CD4-positive, alpha-beta T cell treated with Interleukin-15 for 4 hours (primary cell): ENCODE measurements around the gene NTN4.
"Not testable (repeated sequence)": the region's sequence is repeated elsewhere in the genome, so short reads cannot be mapped to it uniquely, and the experiment has no call there.

Source experiments
- DNase-seq: peaks from one replicate; pipeline ENCODE4 v3.0.0-alpha.2; 2020; ENCODE audit warnings: low spot score

Gene NTN4

DNA sequence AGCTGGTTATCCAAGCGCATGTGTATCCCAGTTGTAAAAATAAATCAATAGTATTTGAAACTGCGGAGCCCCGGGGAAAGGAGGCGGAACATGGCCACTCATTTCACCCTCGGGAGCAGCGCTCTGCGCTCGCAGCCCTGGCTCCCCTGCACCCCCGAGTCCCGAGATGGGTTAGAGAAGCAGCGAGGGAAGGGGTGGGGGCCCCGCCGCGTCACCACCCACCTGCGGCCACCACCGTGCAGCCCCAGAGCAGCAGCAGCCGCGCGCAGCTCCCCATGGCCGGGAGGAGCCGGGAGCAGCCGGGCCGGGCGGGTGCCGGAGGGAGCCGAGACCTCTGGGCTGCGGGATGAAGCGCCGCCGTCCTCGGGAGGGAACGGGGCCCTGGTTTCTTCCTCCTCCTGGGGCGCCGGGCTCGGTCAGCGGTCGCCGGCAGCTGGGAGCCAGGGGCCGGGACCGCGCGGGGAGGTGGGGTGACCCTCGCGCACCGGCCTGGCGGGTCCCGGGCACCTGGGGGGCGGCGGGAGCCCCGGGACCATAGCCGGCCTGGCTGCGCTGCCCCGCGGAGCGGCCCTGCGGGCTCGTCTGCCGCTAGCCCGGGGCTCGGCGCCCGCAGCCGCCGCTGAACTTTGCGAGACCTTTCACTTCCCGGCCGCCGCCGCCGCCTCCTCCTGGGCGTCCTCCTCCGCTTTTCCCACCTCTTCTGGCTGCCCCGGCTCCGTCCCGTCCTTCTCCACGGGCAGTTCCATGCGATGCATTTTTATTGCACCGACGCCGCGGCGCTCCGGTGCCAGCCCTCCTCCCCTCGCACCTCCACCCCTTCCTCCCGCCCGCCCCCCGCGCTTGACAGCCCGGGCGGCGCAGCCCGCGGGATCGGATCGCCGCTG, at the start of gene NTN4:
Gene NTN4, minus strand, starts transcription at position 732 of the 884 bp plus-strand sequence. Its CDS starts 455 bp downstream, at position 277.
- no peak for DNase-seq

DNA sequence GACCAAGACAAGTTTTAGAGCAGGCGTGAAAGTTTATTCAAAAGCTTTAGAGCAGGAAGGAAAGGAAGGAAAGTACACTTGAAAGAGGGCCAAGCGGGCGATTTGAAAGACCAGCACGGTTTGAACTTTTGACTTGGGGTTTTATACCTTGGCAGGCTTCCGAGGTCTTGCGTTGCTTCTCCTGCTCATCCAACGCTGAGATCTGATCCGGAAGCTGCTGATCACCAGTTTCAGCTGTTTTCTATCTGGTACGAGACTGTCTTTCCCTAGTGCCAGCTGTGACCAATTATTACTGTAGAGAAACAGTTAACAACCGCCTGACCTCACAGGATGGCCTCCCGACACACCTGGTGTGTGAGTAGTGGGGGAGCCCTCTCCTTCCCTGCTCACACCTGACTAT, 47.6 kb upstream of the NTN4 start:
- no peak for DNase-seq

DNA sequence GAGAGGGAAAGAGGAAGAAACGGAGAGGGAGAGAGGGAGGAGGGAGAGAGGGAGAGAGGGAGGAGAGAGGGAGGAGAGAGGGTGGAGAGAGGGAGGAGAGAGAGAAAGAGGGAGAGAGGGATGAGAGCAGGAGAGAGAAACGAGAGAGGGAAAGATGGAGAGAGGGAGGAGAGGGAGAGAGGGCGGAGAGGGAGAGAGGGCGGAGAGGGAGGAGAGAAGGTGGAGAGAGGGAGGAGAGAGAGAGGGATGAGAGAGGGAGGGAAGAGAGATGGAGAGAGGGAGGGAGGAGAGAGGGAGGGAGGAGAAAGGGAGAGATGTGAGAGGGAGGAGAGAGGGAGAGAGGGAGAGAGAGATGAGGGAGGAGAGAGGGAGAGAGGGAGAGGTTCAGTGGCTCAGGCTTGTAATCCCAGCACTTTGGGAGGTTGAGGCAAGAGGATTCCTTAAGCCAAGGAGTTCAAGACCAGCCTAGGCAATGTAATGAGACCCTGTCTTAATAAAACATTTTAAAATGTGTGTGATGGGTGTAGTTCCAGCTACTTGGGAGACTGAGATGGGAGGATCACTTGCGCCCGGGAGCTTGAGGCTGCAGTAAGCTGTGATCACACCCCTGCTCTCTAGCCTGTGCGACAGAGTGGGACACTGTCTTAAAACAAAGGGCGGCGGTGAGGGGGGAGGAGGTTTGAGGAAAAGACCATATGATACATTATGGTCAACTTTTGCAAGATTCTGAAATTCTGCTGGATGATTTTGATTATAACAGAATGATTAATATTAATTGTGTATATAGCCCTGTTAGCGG, 46.9 kb upstream of the NTN4 start:
- DNase-seq, result no peak

DNA sequence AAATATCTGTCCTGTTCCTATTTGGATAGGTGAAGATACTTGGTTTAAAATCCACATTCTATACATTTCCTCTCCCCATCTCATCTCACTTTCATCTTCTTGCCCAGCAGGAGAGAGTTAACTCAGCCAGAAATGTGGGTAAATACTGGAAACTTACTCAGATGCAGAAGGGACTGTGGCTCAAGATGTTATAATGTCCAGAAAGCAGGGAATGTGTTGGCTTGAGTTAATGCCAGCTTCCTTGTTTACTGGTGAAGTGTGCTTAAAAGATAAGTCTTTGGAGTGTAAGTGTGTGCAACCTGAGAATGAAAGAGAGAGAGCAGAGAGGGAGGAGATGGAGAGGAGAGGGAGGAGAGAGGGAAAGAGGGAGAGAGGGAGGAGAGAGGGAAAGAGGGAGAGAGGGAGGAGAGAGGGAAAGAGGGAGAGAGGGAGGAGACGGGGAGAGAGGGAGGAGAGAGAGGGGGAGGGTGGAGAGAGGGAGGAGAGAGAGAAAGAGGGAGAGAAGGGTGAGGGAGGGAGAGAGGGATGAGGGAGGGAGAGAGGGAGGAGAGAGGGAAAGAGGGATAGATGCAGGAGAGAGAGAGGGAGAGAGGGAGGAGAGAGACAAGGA, 46.2 kb upstream of the NTN4 start:
- DNase-seq, result no peak

DNA sequence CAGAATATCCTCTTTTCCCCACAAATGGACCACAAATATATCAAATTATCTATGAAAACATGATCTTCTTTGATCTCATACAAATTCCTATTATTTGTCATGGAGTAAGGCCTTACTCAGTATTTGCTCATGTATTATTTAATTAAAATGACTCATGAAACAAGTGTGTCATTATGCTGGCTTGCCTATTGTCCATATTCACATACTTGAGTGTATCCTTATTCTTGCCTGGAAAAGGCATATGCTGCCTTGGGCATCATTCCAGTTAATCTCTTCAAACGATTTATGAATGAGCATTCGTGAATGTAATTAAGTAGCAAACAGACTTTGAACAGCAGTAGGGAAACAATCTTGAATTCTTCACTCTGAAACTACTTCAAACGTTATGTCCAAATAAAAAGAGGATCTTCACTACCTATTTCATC, 45.6 kb upstream of the NTN4 start:
- DNase-seq, result no peak

DNA sequence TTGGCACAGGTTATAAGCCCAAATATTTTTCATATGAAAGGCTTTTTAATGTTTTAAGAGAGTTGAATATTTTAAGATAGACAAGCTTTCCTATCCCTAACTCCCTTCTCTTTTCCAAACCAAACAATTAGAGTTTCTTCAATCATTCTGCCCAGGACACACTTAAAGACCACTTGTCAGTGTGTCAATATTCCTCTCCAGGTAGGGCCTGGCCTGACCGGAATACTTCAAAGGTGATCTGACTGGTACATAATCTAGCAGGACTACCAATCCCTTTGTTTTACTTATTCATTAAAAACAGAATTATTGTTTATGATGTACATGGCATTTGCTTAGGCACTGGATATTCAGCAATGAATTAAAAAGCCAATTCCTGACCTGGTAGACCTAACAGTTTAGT, 44.0 kb upstream of the NTN4 start:
- no peak for DNase-seq

DNA sequence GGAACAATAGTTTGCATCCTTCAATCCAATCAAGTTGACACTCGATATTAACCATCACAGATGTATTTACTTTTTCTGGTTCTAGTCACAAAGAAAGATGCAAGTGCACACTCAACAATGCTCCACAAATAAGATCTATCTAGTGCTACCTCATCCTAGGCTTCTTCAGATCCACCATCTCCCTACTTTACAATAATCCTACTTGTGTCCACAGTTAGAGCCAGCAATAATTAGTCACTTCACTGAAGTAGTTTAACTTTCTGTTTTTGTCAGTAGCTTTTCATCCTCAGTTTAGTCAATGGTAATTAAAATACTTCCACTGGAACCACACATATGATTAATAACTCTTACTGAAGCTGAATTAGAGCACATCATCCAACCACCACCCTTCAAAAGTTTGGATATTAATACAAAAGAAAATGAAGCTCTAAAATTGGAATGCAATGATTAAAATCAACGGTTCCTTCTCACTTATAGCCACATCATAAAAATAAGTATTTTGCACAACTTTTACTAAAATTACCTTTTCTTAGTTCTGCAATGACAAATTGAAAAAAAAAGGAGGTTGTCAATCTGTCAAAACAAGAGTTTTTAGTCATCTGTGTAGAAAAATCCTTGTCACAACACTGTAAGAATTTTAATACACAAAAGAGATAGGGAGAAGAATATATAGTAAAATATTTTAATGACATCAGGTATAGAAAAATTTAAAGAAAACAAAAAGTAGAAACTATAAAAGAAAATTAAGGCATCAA, 39.9 kb upstream of the NTN4 start:
- DNase-seq, result no peak

DNA sequence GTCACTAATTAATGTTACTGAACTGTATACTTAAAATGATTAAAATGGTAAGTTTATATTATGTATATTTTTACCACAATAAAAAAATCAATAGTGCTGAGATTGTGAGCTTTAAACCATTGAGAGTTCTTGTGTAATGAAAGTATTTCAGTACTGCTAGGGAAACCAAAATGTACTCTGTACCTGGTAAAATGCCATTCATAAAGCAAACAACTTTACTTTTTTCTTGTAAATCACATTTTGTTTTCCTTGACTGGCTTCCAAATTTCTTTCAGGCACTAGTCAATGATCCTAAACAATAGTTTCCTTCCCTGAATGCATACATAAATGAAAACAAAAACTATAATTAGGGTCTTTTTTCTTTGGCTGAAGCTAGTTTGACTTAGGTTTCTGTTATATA, 38.8 kb upstream of the NTN4 start:
- DNase-seq, result no peak

DNA sequence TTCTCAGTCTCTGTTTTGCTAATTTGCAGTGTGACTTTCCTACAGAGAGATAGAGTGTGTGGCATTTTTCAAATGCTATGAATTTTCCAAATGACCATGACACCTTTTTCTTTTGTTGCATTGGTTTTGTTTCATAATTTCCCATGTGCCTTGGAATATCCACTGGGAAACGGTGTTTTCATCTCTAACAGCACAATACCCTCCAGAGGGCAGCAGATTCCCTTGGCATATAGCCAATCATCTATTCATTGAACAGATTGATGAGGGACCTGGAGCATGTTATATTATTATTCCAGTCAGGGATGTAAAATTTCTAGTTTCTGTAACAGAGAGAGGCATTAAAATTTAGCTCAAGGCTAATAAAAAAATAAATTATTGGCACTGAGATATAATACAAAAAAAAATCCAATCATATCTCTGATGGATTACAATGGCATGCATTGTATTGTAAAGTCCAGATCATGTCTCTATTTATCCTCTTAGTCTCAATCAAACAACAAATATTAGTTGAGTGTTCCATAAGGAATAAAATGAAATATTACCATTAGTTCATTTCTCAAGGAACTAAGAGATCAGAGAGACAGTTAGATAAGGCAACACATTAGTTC, 29.6 kb upstream of the NTN4 start:
- DNase-seq, result no peak

DNA sequence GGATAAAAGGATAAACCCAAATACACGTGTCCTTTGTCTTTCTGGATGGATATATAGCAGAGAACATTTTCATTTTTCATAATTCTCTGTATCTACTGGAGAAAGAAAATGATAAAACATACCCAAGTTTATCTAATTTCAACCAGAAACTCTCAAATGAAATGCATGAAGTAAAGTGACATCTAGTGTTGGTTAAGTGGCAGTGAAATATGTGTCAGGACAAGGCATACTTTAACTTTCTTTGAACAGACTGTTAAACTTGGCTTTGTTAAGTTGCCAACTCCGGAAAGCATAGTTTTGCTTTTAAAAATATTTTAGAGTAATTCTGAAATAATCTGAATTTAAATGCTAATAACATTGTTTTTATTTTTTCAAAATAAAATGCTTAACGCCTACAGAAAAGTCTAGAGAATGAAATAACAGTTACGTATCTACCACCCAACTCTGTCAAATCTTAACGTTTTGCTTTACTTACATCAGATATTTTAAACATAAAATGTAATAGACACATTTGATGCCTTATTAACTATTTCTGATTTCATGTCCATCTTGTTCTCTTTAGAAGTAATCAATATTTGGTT, 25.2 kb upstream of the NTN4 start:
- DNase-seq, result peak; percentile 2

DNA sequence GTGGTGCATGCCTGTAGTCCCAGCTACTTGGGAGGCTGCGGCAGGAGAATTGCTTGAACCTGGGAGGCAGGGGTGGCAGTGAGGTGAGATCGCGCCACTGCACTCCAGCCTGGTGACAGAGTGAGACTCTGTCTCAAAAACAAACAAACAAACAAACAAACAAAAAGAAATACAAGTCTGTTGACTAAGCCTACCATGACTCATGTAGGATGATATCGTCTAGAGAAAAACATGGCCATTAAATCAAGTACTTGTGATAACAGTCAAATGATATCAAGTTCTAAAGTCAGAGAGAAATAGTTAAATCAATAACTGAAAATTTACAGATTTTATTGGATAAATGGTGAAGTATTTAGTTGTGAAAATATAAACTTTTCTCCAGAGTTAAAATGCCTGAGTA, 21.6 kb upstream of the NTN4 start:
- DNase-seq, result not testable (repeated sequence)

DNA sequence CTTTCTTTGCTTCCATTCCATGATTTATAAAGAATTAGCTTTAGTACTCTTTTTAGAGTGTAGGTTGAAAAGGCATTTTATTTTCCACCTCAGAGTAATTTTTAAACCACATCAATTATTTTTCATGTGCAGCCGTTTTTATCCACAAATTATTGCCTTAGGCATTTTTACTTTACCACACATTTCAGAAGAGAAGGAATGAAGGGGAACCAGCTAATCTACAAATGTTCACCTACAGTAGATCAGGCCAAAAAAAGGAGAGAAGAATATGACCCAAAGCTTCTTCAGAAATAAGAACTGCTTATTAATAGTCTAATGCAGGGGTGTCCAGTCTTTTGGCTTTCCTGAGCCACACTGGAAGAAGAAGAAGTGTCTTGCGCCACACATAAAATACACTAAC, 19.8 kb upstream of the NTN4 start:
- DNase-seq, result no peak

DNA sequence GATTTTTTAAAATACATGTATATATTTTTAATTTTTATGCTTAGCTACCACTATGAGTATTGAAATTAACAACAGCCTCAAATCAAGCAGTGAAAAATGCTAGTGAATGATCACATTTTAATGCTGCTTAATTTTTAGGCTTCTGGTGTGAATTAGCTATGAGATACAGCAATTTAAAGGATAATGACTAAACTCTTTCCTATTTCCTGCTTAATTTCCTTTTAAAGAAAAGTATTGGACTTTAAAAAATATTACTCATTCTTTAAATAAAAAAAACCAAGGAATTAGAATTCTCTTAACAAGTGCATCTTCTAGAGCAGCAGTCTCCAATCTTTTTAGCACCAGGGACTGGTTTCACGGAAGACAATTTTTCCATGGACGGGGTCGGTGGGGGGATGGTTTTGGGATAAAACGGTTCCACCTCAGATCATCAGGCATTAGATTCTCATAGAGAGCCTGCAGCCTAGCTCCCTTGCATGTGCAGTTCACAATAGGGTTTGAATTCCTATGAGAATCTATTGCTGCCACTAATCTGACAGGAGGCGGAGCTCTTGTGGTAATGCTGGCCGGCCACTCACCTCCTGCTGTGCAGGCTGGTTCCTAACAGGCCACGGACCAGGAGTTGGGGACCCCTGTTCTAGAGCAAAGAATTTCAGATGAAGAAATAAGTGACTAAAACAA, 18.6 kb upstream of the NTN4 start:
- no peak for DNase-seq

DNA sequence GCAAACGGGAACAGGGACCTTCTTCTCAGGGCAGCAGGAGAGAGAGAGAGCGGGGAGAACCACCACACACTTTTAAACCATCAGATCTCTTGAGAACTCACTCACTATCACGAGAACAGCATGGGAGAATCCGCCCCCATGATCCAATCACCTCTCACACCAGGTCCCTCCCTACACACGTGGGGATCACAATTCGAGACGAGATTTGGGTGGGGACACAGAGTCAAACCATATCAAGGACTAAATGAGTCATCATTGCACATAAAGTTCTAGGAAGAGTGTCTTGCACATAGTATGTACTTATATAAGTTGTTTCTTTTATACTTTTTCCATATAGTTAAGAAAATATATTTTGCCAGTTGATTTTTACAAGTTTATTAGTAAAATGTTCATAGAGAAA, 17.6 kb upstream of the NTN4 start:
- DNase-seq, result no peak

DNA sequence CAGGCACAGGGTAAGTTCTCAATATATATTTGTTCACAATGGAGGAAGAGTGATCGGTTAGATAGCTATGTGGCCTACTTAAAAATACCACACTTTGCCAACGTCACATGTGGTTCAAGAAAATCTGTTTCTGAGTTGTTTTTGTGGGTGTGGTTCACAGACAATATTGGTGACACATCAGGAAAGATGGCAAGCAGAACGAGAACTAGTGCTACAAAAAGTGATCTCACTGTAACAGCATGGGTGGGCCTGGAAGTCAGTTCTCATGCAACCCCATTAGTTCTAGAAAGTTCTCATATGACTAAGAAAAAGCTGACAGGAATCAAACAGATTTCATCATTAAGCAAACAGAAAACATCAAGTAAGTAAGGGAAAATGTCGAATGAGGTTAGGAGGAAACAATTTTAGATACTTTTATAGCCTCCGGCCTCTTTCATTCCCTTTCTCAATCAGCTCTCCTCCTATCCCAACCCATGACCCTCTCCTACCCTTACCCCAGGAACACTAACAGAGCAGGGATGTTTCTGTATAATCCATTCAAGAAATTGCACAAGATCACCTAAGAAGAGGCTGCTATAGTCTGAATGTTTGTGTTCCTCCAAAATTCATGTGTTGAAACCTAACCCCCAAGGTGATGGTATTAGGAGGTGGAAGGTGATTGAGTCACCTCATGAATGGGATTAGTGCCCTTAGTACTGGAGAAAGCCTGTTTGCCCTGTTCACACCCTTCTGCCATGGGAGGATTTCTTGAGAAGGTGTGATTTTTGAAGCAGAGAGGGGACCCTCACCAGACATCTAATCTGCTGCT, 15.5 kb upstream of the NTN4 start:
- DNase-seq, result peak; percentile 40

DNA sequence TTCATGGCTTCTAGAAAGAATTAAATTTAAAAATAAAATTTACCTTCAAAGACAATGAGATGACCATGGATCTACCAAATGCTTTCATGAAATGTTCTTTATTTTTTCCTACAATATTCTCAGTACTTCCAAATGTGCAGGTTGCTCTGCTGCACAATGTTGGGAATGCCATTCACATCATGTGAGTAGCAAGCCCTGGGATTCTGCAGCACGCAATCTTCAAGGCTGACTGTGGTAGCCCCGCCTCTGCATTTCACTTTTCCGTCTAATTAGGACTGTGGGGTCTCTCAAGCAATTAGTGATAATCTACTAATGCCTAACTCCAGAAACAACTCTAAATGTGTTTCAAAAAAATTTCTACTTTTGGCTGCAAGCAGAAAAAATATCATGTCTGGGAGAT, 13.7 kb upstream of the NTN4 start:
- DNase-seq, result no peak

DNA sequence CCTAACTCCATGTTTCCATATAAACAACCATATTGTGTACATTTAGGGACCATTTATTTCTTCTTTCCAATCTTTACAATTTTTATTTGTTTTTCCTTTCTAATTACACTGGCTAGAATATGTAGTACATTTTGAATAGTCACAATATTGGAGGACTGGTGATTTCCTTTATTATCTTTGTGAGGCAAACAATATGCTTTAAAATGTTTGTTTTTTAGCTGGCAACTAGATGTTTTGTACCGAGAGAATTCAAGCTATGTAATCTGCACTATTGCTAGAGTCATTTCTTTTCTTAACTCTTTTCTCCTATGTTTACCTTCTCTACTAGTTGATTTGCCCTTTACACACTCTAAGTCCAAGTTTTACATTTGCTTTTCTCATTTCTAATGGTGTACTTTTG, 13.3 kb upstream of the NTN4 start:
- no peak for DNase-seq

DNA sequence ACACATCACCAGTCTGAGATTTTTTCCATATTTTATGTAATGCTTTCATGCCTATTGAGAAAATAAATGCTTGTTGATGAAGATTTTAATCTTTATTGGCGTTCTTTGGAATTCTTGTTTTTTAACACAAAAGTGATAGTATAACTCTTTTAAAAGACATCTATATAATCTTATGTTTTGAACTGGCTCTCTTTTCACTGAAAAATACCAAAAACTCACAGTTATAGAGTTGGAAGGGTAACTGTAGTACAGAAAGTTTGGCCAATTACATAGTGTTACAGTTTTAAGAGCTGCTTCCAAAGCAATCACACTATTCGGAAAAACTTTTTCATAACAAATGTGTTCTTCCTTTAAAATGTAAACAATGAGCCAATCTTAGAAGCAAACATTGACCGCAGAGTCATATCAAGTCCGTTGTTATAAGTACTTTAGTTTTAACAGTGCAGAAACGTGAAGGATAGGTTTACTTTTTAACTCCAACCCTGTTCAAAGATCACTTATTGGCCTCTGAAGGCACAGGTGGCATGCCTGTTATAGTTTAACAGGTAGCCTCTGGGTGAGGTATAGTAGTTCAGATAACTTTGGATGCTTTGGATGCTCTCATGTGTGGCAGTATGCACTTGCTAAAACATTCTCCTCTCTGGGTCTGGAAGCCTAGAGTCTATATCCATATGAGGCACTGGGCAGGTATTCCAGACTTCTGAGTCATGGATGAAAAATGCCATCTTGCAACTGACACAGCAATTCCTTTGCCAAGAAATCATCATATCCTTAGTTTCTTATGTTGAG, 12.1 kb upstream of the NTN4 start:
- DNase-seq, result no peak

DNA sequence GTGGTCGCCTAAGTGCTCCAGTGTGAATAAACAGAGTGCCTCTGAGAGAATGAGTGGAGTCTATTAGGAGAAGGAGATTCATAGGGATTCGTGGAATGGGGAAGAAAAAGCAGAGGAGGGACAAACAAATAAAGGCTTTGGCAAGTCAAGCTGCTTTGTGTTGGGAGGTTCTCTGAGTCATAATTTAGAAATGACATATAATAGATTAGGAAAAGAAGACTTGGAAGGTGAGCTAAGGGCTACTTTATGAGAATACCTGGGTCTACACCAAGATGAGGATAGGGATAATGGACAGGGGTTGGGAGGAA, 6.4 kb upstream of the NTN4 start:
- DNase-seq, result no peak
